WTC11 (cell line): ENCODE data around the gene CALR3. TPM values are rescaled to one million over a fixed set of nuclear protein-coding genes. Genes with fewer than 3 reads are reported as not detected.
A peak's percentile ranks its signal among the peaks of the same experiment; 100 is the strongest.

Experiments
- ATAC-seq: fragments of 200-7000 bp; cut with Tn5 transposase; 2 replicates; pipeline ENCODE4 v1.10.0; 2021; ENCODE audit warnings: mild to moderate bottlenecking, moderate library complexity
- CTCF ChIA-PET: fragments of 300-600 bp; sonication (Branson Sonifier 250); formaldehyde crosslinking; loops from one replicate; lab custom pipeline; 2021; ENCODE audit warnings: antibody characterized with exemption; lab: Charles Lee
- POLR2A ChIA-PET: fragments of 350-600 bp; sonication (Branson Sonifier 250); formaldehyde crosslinking; loops from one replicate; lab custom pipeline; 2021; ENCODE audit warnings: antibody characterized with exemption; lab: Charles Lee
- DNase-seq: peaks from one replicate; pipeline ENCODE4 v3.0.0; 2021; ENCODE audit warnings: low spot score
- H3K27ac Mint-ChIP-seq: 2 replicates; pipeline ENCODE4 v1.8.0; 2021; ENCODE audit warnings: mixed read lengths
- H3K27me3 Mint-ChIP-seq: 2 replicates; pipeline ENCODE4 v1.8.0; 2021; ENCODE audit warnings: low read depth, mild to moderate bottlenecking, moderate library complexity, mixed read lengths
- H3K36me3 Mint-ChIP-seq: 2 replicates; pipeline ENCODE4 v1.8.0; 2021; ENCODE audit warnings: mixed read lengths
- H3K4me1 Mint-ChIP-seq: 2 replicates; pipeline ENCODE4 v1.8.0; 2022; ENCODE audit warnings: mixed read lengths
- H3K4me3 Mint-ChIP-seq: 2 replicates; pipeline ENCODE4 v1.8.0; 2021; ENCODE audit warnings: mild to moderate bottlenecking, moderate library complexity, mixed read lengths
- H3K9me3 Mint-ChIP-seq: 2 replicates; pipeline ENCODE4 v1.8.0; 2021; ENCODE audit warnings: mixed read lengths
- ATF1 ChIP-seq: sonication (generic); formaldehyde crosslinking; IDR thresholded peaks from 2 replicates; pipeline ENCODE4 v1.8.1; 2023; ENCODE audit warnings: mild to moderate bottlenecking, moderate library complexity, missing genetic modification reagents
- ERG ChIP-seq: fragments of 250-450 bp; sonication (Bioruptor Pico); IDR thresholded peaks from 2 replicates; pipeline ENCODE4 v1.8.0; 2021; ENCODE audit warnings: mild to moderate bottlenecking
- JAZF1 ChIP-seq: fragments of 250-450 bp; sonication (Bioruptor Pico); IDR thresholded peaks from 2 replicates; pipeline ENCODE4 v1.9.0; 2021; ENCODE audit warnings: moderate library complexity, mild to moderate bottlenecking, inconsistent platforms
- JUN ChIP-seq: sonication (generic); formaldehyde crosslinking; IDR thresholded peaks from 2 replicates; pipeline ENCODE4 v1.8.0; 2023; ENCODE audit warnings: mild to moderate bottlenecking, missing genetic modification reagents
- NFATC4 ChIP-seq: fragments of 250-450 bp; sonication (Bioruptor Pico); IDR thresholded peaks from 2 replicates; pipeline ENCODE4 v1.9.0; 2021; ENCODE audit warnings: mild to moderate bottlenecking
- NR1H2 ChIP-seq: sonication (generic); formaldehyde crosslinking; IDR thresholded peaks from 2 replicates; pipeline ENCODE4 v1.9.0; 2021; ENCODE audit warnings: mild to moderate bottlenecking, moderate library complexity, missing genetic modification reagents
- OVOL2 ChIP-seq: fragments of 250-450 bp; sonication (Bioruptor Pico); IDR thresholded peaks from 2 replicates; pipeline ENCODE4 v1.9.0; 2021; ENCODE audit warnings: mild to moderate bottlenecking, borderline replicate concordance
- PRDM15 ChIP-seq: sonication (generic); formaldehyde crosslinking; IDR thresholded peaks from 2 replicates; pipeline ENCODE4 v1.8.0; 2022; ENCODE audit warnings: missing genetic modification reagents
- TP53 ChIP-seq: sonication (generic); formaldehyde crosslinking; IDR thresholded peaks from 2 replicates; pipeline ENCODE4 v1.8.1; 2023; ENCODE audit warnings: mild to moderate bottlenecking, missing genetic modification reagents
- ZNF232 ChIP-seq: sonication (generic); formaldehyde crosslinking; IDR thresholded peaks from 2 replicates; pipeline ENCODE4 v1.8.0; 2022; ENCODE audit warnings: mild to moderate bottlenecking, missing genetic modification reagents
- ZNF512 ChIP-seq: sonication (generic); formaldehyde crosslinking; IDR thresholded peaks from 2 replicates; pipeline ENCODE4 v1.8.1; 2022; ENCODE audit warnings: missing genetic modification reagents, borderline replicate concordance
- total RNA-seq: library from RNA; stranded (reverse); gene quantifications from 3 replicates; pipeline ENCODE4 v1.2.3, GENCODE V29; 2021
- TF ChIP-seq, protein P1 (sequence below): sonication (generic); formaldehyde crosslinking; IDR thresholded peaks from 2 replicates; pipeline ENCODE4 v1.8.0; 2023; ENCODE audit warnings: missing genetic modification reagents
- TF ChIP-seq, protein P2 (sequence below): sonication (generic); formaldehyde crosslinking; IDR thresholded peaks from 2 replicates; pipeline ENCODE4 v1.8.1; 2022; ENCODE audit warnings: low read depth, mild to moderate bottlenecking, moderate library complexity, missing genetic modification reagents, borderline replicate concordance

CALR3 gene
- total RNA-seq, 1 experiment from 2014 or later: 0.87 TPM

GRCh38 chr19:16457195-16457953 is 38.6 kb downstream of the CALR3 start (continued):
- no peak for TF ChIP-seq PRDM15 (CRISPR knock-in tag)

GRCh38 chr19:16456652-16457194 is 39.2 kb downstream of the CALR3 start:
- Mint-ChIP-seq H3K27me3 (no peaks in the 10 kb centered on the region), H3K27ac (peak overlapping the region; percentile 95), H3K4me1 (peaks cover 52% of the 10 kb centered on the region), H3K4me3 (peak overlapping the region; percentile 48), H3K9me3 (no peaks in the 10 kb centered on the region), H3K36me3 (no peaks in the 10 kb centered on the region)
- peak; percentile 28 for DNase-seq
- ChIA-PET POLR2A (no interaction called here), CTCF (interaction anchor here (1.1 to 1.4 kb wide), 2 partner anchors 15 to 80 kb away, joined by 5 to 15 read pairs; no protein-coding TSS in a partner anchor)
- TF ChIP-seq, protein P1, sequence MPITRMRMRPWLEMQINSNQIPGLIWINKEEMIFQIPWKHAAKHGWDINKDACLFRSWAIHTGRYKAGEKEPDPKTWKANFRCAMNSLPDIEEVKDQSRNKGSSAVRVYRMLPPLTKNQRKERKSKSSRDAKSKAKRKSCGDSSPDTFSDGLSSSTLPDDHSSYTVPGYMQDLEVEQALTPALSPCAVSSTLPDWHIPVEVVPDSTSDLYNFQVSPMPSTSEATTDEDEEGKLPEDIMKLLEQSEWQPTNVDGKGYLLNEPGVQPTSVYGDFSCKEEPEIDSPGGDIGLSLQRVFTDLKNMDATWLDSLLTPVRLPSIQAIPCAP: no peak
- TF ChIP-seq ERG (CRISPR knock-in tag) (no peak), NFATC4 (CRISPR knock-in tag) (no peak), TP53 (CRISPR knock-in tag) (no peak), JAZF1 (CRISPR knock-in tag) (no peak), ZNF232 (CRISPR knock-in tag) (no peak), PRDM15 (CRISPR knock-in tag) (no peak), JUN (CRISPR knock-in tag) (no peak), ZNF512 (CRISPR knock-in tag) (no peak), NR1H2 (CRISPR knock-in tag) (no peak), OVOL2 (CRISPR knock-in tag) (no peak), ATF1 (CRISPR knock-in tag) (no peak)
- TF ChIP-seq, protein P2, sequence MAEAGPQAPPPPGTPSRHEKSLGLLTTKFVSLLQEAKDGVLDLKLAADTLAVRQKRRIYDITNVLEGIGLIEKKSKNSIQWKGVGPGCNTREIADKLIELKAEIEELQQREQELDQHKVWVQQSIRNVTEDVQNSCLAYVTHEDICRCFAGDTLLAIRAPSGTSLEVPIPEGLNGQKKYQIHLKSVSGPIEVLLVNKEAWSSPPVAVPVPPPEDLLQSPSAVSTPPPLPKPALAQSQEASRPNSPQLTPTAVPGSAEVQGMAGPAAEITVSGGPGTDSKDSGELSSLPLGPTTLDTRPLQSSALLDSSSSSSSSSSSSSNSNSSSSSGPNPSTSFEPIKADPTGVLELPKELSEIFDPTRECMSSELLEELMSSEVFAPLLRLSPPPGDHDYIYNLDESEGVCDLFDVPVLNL: no peak
- peak; percentile 58 for ATAC-seq
